ENCODE measurements around the gene NCF1. TPM values are rescaled to one million over a fixed set of nuclear protein-coding genes. Genes with fewer than 3 reads are reported as not detected.
"Not testable (repeated sequence)": the region's sequence is repeated elsewhere in the genome, so short reads cannot be mapped to it uniquely, and the experiment has no call there.

The NCF1 gene
- total and polyA plus RNA-seq, 2 donors from 2014 or later = 0.92 to 8.4 TPM

DNA sequence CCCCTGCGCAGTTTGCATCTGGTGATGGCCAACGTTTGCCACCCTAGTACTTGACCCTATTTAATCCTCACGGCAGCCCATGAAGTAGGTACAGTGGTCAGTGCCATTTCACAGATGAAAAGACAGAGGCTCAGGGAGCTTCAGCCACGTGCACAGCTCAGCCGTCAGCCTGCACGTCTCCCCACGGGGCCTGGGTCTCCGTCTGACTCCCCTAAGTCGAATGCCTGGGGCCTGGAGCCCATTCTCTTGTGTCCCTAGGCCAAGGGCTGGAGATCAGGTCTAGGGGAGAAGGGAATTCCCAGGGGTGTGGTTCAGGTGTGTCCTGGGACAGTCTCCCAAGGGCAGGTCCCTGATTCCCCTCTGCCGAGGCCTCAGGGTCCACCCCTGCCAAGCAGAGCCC, 6.8 kb upstream of the NCF1 start:
- FAIRE-seq; H3K27me3 ChIP-seq (ENCODE audit: control insufficient read depth, insufficient read depth, low read length); H3K9ac ChIP-seq (ENCODE audit: low read length in 3 of 3); H3K36me3 ChIP-seq (ENCODE audit: control insufficient read depth in 2 of 3, insufficient read depth in 3 of 3, low read length in 3 of 3); H3K27ac ChIP-seq (ENCODE audit: low read depth in 2 of 2, low read length in 2 of 2); intact Hi-C loops (cut with DNase I); H3K4me1 ChIP-seq (ENCODE audit: control insufficient read depth in 2 of 3, insufficient read depth in 2 of 3, low read depth in 1 of 3, low read length in 3 of 3); H3K9me3 ChIP-seq (ENCODE audit: control insufficient read depth in 2 of 3, insufficient read depth in 1 of 3, low read length in 3 of 3); H3K4me3 ChIP-seq (ENCODE audit: low read length in 3 of 3): not testable (repeated sequence)
- peak in 2 of 5 donors; percentile 1 to 59 for DNase-seq

DNA sequence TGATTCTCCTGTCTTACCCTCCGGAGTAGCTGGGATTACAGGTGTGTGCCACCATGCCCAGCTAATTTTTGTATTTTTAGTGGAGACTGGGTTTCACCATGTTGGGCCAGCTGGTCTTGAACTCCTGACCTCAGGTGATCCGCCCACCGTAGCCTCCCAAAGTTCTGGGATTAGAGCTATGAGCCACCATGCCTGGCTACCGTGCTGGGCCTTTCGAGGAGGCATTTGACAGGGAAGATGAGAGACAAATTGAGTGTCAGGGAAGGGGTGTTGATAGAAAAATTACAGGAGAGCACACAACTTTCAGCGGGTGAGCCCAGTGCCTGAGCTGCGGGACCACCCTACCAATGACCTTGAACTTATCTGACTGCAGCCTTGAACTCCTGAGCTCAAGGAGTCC, 3.7 kb upstream of the NCF1 start:
- H3K4me1 ChIP-seq (ENCODE audit: control insufficient read depth in 2 of 3, insufficient read depth in 2 of 3, low read depth in 1 of 3, low read length in 3 of 3); H3K36me3 ChIP-seq (ENCODE audit: control insufficient read depth in 2 of 3, insufficient read depth in 3 of 3, low read length in 3 of 3); H3K9me3 ChIP-seq (ENCODE audit: control insufficient read depth in 2 of 3, insufficient read depth in 1 of 3, low read length in 3 of 3); H3K9ac ChIP-seq (ENCODE audit: low read length in 3 of 3); H3K27ac ChIP-seq (ENCODE audit: low read depth in 2 of 2, low read length in 2 of 2); H3K27me3 ChIP-seq (ENCODE audit: control insufficient read depth, insufficient read depth, low read length); intact Hi-C loops (cut with DNase I); H3K4me3 ChIP-seq (ENCODE audit: low read length in 3 of 3); FAIRE-seq: not testable (repeated sequence)
- DNase-seq = peak in 1 of 5 donors; percentile 57

DNA sequence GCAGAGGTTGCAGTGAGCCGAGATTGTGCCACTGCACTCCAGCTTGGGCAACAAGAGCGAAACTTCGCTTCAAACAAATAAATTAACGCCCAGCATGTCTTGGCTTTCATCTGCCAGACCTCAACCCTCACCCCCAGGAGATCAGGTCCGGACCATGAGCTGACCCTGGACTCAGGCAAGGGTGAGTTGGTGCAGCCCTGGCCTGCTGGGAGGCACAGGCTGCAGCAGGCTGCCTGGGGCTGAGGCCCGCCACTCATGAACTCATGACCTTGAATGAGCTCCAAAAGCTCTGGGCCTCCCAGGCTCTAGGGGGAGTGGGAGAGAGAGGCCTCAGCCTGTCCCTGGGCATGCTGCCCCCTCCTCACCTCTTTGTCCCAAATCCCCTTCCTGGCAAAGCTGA, 1.7 kb upstream of the NCF1 start:
- H3K27me3 ChIP-seq (ENCODE audit: control insufficient read depth, insufficient read depth, low read length); H3K9ac ChIP-seq (ENCODE audit: low read length in 3 of 3); H3K4me1 ChIP-seq (ENCODE audit: control insufficient read depth in 2 of 3, insufficient read depth in 2 of 3, low read depth in 1 of 3, low read length in 3 of 3); H3K4me3 ChIP-seq (ENCODE audit: low read length in 3 of 3); FAIRE-seq; H3K9me3 ChIP-seq (ENCODE audit: control insufficient read depth in 2 of 3, insufficient read depth in 1 of 3, low read length in 3 of 3); H3K36me3 ChIP-seq (ENCODE audit: control insufficient read depth in 2 of 3, insufficient read depth in 3 of 3, low read length in 3 of 3); intact Hi-C loops (cut with DNase I); H3K27ac ChIP-seq (ENCODE audit: low read depth in 2 of 2, low read length in 2 of 2): not testable (repeated sequence)
- peak in 3 of 5 donors; percentile 2 to 35 (median 2) for DNase-seq

DNA sequence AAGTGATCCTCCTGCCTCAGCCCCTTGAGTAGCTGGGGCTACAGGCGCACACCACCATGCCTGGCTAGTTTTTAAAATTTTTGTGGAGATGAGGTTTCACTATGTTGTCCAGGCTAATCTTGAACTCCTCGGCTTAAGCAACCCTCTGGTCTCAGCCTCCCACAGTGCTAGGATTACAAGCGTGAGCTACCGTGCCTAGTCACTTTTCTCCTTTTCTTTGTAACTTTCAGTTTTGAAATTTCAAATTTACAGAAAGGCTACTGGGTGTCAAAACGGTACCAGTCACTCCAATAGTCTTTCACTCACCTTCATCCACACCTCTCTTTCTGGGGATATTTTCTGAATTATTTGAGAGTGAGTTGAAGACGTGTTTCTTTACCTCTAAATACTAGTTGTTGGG, 1.3 kb downstream of the NCF1 start:
- H3K4me1 ChIP-seq (ENCODE audit: control insufficient read depth in 2 of 3, insufficient read depth in 2 of 3, low read depth in 1 of 3, low read length in 3 of 3); FAIRE-seq; H3K36me3 ChIP-seq (ENCODE audit: control insufficient read depth in 2 of 3, insufficient read depth in 3 of 3, low read length in 3 of 3); H3K4me3 ChIP-seq (ENCODE audit: low read length in 3 of 3); DNase-seq; intact Hi-C loops (cut with DNase I); H3K9me3 ChIP-seq (ENCODE audit: control insufficient read depth in 2 of 3, insufficient read depth in 1 of 3, low read length in 3 of 3); H3K27me3 ChIP-seq (ENCODE audit: control insufficient read depth, insufficient read depth, low read length); H3K27ac ChIP-seq (ENCODE audit: low read depth in 2 of 2, low read length in 2 of 2); H3K9ac ChIP-seq (ENCODE audit: low read length in 3 of 3): not testable (repeated sequence)

DNA sequence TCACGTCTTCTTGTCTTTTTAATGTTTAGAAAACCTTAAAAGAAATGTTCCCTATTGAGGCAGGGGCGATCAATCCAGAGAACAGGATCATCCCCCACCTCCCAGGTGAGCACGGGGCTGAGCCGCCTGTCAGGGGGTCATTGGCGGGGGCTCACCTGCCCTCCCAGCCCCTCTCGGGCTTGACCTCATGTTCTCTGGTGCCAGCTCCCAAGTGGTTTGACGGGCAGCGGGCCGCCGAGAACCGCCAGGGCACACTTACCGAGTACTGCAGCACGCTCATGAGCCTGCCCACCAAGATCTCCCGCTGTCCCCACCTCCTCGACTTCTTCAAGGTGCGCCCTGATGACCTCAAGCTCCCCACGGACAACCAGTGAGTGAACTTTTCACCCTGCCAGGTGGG, 5.2 kb downstream of the NCF1 start:
- DNase-seq = peak in 1 of 5 donors; percentile 58
- H3K27ac ChIP-seq (ENCODE audit: low read depth in 2 of 2, low read length in 2 of 2); intact Hi-C loops (cut with DNase I); H3K36me3 ChIP-seq (ENCODE audit: control insufficient read depth in 2 of 3, insufficient read depth in 3 of 3, low read length in 3 of 3); H3K27me3 ChIP-seq (ENCODE audit: control insufficient read depth, insufficient read depth, low read length); H3K4me1 ChIP-seq (ENCODE audit: control insufficient read depth in 2 of 3, insufficient read depth in 2 of 3, low read depth in 1 of 3, low read length in 3 of 3); FAIRE-seq; H3K9me3 ChIP-seq (ENCODE audit: control insufficient read depth in 2 of 3, insufficient read depth in 1 of 3, low read length in 3 of 3); H3K4me3 ChIP-seq (ENCODE audit: low read length in 3 of 3); H3K9ac ChIP-seq (ENCODE audit: low read length in 3 of 3): not testable (repeated sequence)

DNA sequence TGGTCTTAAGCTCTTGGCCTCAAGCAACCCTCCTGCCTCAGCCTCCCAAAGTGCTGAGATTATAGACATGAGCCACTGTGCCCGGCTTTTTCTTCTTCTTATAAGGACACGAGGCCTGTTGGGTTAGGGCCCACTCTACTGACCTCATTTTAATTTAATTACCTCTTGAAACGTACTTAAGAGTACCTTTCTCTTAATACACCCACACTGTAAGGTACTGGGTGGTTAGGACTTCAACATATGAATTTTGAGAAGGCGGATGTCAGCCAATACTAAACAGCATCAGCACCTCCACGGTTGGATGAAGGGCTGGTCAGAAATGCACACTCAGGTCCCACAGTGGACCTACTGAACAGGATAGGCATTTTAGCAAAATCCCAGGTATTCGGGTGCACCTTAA, 7.9 kb downstream of the NCF1 start:
- H3K4me1 ChIP-seq (ENCODE audit: control insufficient read depth in 2 of 3, insufficient read depth in 2 of 3, low read depth in 1 of 3, low read length in 3 of 3); H3K9ac ChIP-seq (ENCODE audit: low read length in 3 of 3); H3K27ac ChIP-seq (ENCODE audit: low read depth in 2 of 2, low read length in 2 of 2); H3K27me3 ChIP-seq (ENCODE audit: control insufficient read depth, insufficient read depth, low read length); FAIRE-seq; H3K4me3 ChIP-seq (ENCODE audit: low read length in 3 of 3); H3K36me3 ChIP-seq (ENCODE audit: control insufficient read depth in 2 of 3, insufficient read depth in 3 of 3, low read length in 3 of 3); intact Hi-C loops (cut with DNase I); H3K9me3 ChIP-seq (ENCODE audit: control insufficient read depth in 2 of 3, insufficient read depth in 1 of 3, low read length in 3 of 3); DNase-seq: not testable (repeated sequence)

DNA sequence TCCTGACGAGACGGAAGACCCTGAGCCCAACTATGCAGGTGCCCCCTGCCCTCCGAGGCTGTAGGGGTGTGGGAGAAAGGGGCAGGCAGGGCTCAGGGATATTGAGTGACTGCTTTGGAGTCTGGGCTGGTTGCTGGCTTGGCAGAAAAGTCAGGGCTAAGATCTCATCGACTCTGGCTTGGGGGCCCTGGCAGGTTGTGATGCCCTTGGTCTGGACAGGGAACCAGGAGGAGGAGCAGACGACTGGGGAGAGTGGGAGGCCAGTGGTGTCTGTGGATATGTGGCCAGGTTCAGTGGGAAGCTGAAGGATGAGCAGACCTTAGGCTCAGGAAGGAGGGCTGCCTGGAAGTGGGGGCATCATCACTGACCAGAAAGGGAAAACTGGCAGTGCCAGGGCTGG, 9.8 kb downstream of the NCF1 start:
- H3K9ac ChIP-seq (ENCODE audit: low read length in 3 of 3); intact Hi-C loops (cut with DNase I); H3K9me3 ChIP-seq (ENCODE audit: control insufficient read depth in 2 of 3, insufficient read depth in 1 of 3, low read length in 3 of 3); H3K4me1 ChIP-seq (ENCODE audit: control insufficient read depth in 2 of 3, insufficient read depth in 2 of 3, low read depth in 1 of 3, low read length in 3 of 3); FAIRE-seq; H3K4me3 ChIP-seq (ENCODE audit: low read length in 3 of 3); H3K27me3 ChIP-seq (ENCODE audit: control insufficient read depth, insufficient read depth, low read length); H3K27ac ChIP-seq (ENCODE audit: low read depth in 2 of 2, low read length in 2 of 2); H3K36me3 ChIP-seq (ENCODE audit: control insufficient read depth in 2 of 3, insufficient read depth in 3 of 3, low read length in 3 of 3): not testable (repeated sequence)
- DNase-seq = peak in 3 of 5 donors; percentile 1 to 32 (median 10)

DNA sequence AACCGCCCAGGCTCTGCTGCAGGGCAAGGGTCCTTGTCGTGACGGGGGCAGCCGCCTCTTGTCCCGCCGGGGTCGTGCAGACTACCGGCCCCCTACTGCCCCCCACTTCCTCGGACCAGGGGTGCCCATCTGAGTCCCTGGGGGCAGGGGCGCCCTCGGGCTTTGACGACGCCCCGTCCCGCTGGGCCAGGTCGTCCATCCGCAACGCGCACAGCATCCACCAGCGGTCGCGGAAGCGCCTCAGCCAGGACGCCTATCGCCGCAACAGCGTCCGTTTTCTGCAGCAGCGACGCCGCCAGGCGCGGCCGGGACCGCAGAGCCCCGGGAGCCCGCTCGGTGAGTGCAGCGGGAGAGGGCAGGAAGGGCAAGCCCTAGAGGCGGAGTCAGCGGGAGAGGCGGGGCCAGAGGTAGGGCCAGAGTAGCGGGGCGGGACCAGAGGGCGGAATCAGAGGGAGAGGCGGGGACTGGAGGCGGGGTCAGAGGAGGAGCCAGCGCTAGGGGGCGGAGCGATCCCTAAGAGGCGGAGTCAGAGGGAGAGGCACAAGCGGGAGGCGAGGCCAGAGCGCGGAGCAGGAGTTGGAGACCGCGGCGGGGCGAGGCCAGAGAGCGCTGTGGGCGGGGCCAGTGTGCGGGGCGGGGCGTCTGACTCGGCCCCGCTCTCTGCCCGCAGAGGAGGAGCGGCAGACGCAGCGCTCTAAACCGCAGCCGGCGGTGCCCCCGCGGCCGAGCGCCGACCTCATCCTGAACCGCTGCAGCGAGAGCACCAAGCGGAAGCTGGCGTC, 14.7 kb downstream of the NCF1 start:
- FAIRE-seq; H3K27ac ChIP-seq (ENCODE audit: low read depth in 2 of 2, low read length in 2 of 2); H3K9me3 ChIP-seq (ENCODE audit: control insufficient read depth in 2 of 3, insufficient read depth in 1 of 3, low read length in 3 of 3); H3K4me1 ChIP-seq (ENCODE audit: control insufficient read depth in 2 of 3, insufficient read depth in 2 of 3, low read depth in 1 of 3, low read length in 3 of 3); H3K27me3 ChIP-seq (ENCODE audit: control insufficient read depth, insufficient read depth, low read length); H3K9ac ChIP-seq (ENCODE audit: low read length in 3 of 3); intact Hi-C loops (cut with DNase I); H3K36me3 ChIP-seq (ENCODE audit: control insufficient read depth in 2 of 3, insufficient read depth in 3 of 3, low read length in 3 of 3); H3K4me3 ChIP-seq (ENCODE audit: low read length in 3 of 3): not testable (repeated sequence)
- peak; percentile 90 to 98 (median 94) for DNase-seq

Data from kidney (tissue), 11 donors.